HCT116 (cell line): ENCODE results near the gene TP53RK. TPM values are rescaled to one million over a fixed set of nuclear protein-coding genes. Genes with fewer than 3 reads are reported as not detected.

Experiments
- ATAC-seq: fragments of 200-7000 bp; cut with Tn5 transposase; 2 replicates; pipeline ENCODE4 v1.9.1; 2020; ENCODE audit warnings: mild to moderate bottlenecking, moderate library complexity
- BruUV-seq: library from RNA; stranded (reverse); fragments of 400-500 nt; replicated peaks from 2 replicates; lab custom pipeline; 2021; lab: Mats Ljungman, UMichigan
- CTCF ChIA-PET: fragments of 300-600 bp; sonication (Branson Sonifier 250); formaldehyde crosslinking; loops from one replicate; lab custom pipeline; 2021; ENCODE audit warnings: antibody characterized with exemption; lab: Charles Lee
- POLR2A ChIA-PET: fragments of 300-600, 350-600 bp; sonication (Branson Sonifier 250); formaldehyde crosslinking; loops from one replicate; lab custom pipeline; 2021; ENCODE audit warnings: antibody characterized with exemption; lab: Charles Lee
- RAD21 ChIA-PET, 2 experiments: fragments of 300-600 bp; sonication (Branson Sonifier 250); formaldehyde crosslinking; loops; one replicate each; lab custom pipeline; 2023; ENCODE audit warnings: low total read pairs in 2 of 2; ENCODE audit not compliant: uncharacterized antibody in 2 of 2, unreplicated experiment in 2 of 2, low non-redundant PET in 1 of 2; lab: Charles Lee
- DNase-seq: peaks from one replicate; pipeline ENCODE4 v3.0.0-alpha.2; 2010; ENCODE audit warnings: low read depth, low spot score
- H2AFZ ChIP-seq: fragments of 200-600 bp; shearing (Covaris generic), sonication (generic); 2 replicates; pipeline ENCODE4 v1.6.1; 2017; ENCODE audit warnings: low read depth, mixed run types, mixed read lengths, antibody characterized with exemption, low read length; ENCODE audit not compliant: poor library complexity, severe bottlenecking
- H3K27ac ChIP-seq: 2 replicates; pipeline ENCODE4 v1.5.1; 2012; ENCODE audit warnings: low read depth, low read length
- H3K27me3 ChIP-seq: fragments of 200-600 bp; sonication (generic); 2 replicates; pipeline ENCODE4 v1.6.1; 2016; ENCODE audit warnings: mixed run types, low read length, mixed read lengths; ENCODE audit not compliant: insufficient read depth
- H3K36me3 ChIP-seq, 2 experiments: fragments of 200-500 bp in 1 of 2; fragments of 200-600 bp in 1 of 2; sonication (Bioruptor generic) in 1 of 2; sonication (generic) in 1 of 2; 2 replicates each; pipeline versions ENCODE4 v1.5.1 to v1.6.1; 2014 to 2016; ENCODE audit warnings: low read length in 2 of 2, inconsistent platforms in 1 of 2, mixed read lengths in 1 of 2, mixed run types in 1 of 2; ENCODE audit not compliant: insufficient read depth in 2 of 2, control insufficient read depth in 1 of 2
- H3K4me1 ChIP-seq, 2 experiments: fragments of 200-600 bp in 1 of 2; sonication (generic) in 1 of 2; 2 replicates each; pipeline versions ENCODE4 v1.5.1 to v1.6.1; 2012 to 2017; ENCODE audit warnings: low read length in 2 of 2, inconsistent platforms in 1 of 2, mild to moderate bottlenecking in 1 of 2, mixed read lengths in 1 of 2, mixed run types in 1 of 2, moderate library complexity in 1 of 2; ENCODE audit not compliant: insufficient read depth in 2 of 2, control insufficient read depth in 1 of 2
- H3K4me2 ChIP-seq: fragments of 200-600 bp; sonication (generic); 2 replicates; pipeline ENCODE4 v1.6.1; 2017; ENCODE audit warnings: mixed run types, low read length, mixed read lengths
- H3K4me3 ChIP-seq, 2 experiments: fragments of 200-600 bp in 1 of 2; sonication (generic) in 1 of 2; replicated peaks in 1 of 2; 2 replicates each; pipeline ENCODE4 v1.5.1; 2011 to 2016; ENCODE audit warnings: low read length in 2 of 2, control low read depth in 1 of 2, low read depth in 1 of 2, mild to moderate bottlenecking in 1 of 2, mixed read lengths in 1 of 2, mixed run types in 1 of 2
- H3K79me2 ChIP-seq: fragments of 200-600 bp; sonication (generic); 2 replicates; pipeline ENCODE4 v1.6.1; 2017; ENCODE audit warnings: mild to moderate bottlenecking, mixed run types, low read length, moderate library complexity, mixed read lengths; ENCODE audit not compliant: insufficient read depth
- H3K9ac ChIP-seq: fragments of 200-600 bp; sonication (generic); 2 replicates; pipeline ENCODE4 v1.6.1; 2016; ENCODE audit warnings: low read length, mixed read lengths
- H3K9me2 ChIP-seq: fragments of 200-600 bp; sonication (generic), shearing (Covaris generic); 2 replicates; pipeline ENCODE4 v1.6.1; 2017; ENCODE audit warnings: mixed run types, mild to moderate bottlenecking, moderate library complexity; ENCODE audit not compliant: insufficient read depth
- H3K9me3 ChIP-seq, 2 experiments: fragments of 200-500 bp in 1 of 2; fragments of 200-600 bp in 1 of 2; sonication (Bioruptor generic) in 1 of 2; sonication (generic) in 1 of 2; 2 replicates each; pipeline ENCODE4 v1.6.1; 2014 to 2017; ENCODE audit warnings: low read length in 2 of 2, mixed read lengths in 2 of 2, inconsistent platforms in 1 of 2, low read depth in 1 of 2, mild to moderate bottlenecking in 1 of 2, mixed run types in 1 of 2, moderate library complexity in 1 of 2; ENCODE audit not compliant: control insufficient read depth in 1 of 2, insufficient read depth in 1 of 2
- H4K20me1 ChIP-seq: fragments of 200-600 bp; sonication (generic), shearing (Covaris generic); 2 replicates; pipeline ENCODE4 v1.6.1; 2017; ENCODE audit warnings: mixed run types, mild to moderate bottlenecking, moderate library complexity; ENCODE audit not compliant: insufficient read depth
- ELF1 ChIP-seq: IDR thresholded peaks from 2 replicates; pipeline ENCODE4 v1.6.1; 2012; ENCODE audit warnings: low read depth, borderline replicate concordance
- EZH2 ChIP-seq: fragments of 200-600 bp; sonication (generic); IDR thresholded peaks from 2 replicates; pipeline ENCODE4 v1.6.1; 2017; ENCODE audit warnings: antibody characterized with exemption, mixed run types
- EZH2phosphoT487 ChIP-seq: fragments of 200-600 bp; IDR thresholded peaks from 2 replicates; pipeline ENCODE4 v1.6.1; 2018; ENCODE audit warnings: antibody characterized with exemption, borderline replicate concordance
- JUND ChIP-seq: IDR thresholded peaks from 2 replicates; pipeline ENCODE4 v1.6.1; 2012
- POLR2AphosphoS5 ChIP-seq: IDR thresholded peaks from 2 replicates; pipeline ENCODE4 v1.6.1; 2011; ENCODE audit warnings: mild to moderate bottlenecking, low read depth, low read length, moderate library complexity
- SIN3A ChIP-seq: IDR thresholded peaks from 2 replicates; pipeline ENCODE4 v1.6.1; 2012; ENCODE audit warnings: low read depth
- YY1 ChIP-seq: IDR thresholded peaks from 2 replicates; pipeline ENCODE4 v1.6.1; 2011; ENCODE audit warnings: low read length, low read depth, moderate library complexity, mild to moderate bottlenecking; ENCODE audit not compliant: insufficient replicate concordance; ENCODE audit errors: extremely low read depth
- ZNF274 ChIP-seq: fragments of 200-500 bp; sonication (Bioruptor generic); IDR thresholded peaks from 2 replicates; pipeline ENCODE4 v1.6.1; 2014; ENCODE audit warnings: mild to moderate bottlenecking, low read depth, low read length, inconsistent platforms
- intact Hi-C: fragments of 100-400 bp; cut with micrococcal nuclease; formaldehyde crosslinking; loops from 2 replicates; pipeline ENCODE4 v1.10.0; 2022
- total RNA-seq: library from RNA; stranded (reverse); gene quantifications from one replicate; pipeline ENCODE4 v1.2.1, GENCODE V29; 2021; ENCODE audit not compliant: unreplicated experiment
- TF ChIP-seq, protein P1 (sequence below), 3 experiments: fragments of 200-600 bp in 1 of 3; sonication (generic) in 1 of 3; IDR thresholded peaks in 2 of 3; conservative IDR thresholded peaks in 1 of 3; 2 replicates each; pipeline ENCODE4 v1.5.1; 2012 to 2017; ENCODE audit warnings: low read depth in 2 of 3, low read length in 2 of 3, antibody characterized with exemption in 1 of 3, borderline replicate concordance in 1 of 3, control low read depth in 1 of 3, mild to moderate bottlenecking in 1 of 3, mixed read lengths in 1 of 3, mixed run types in 1 of 3, moderate library complexity in 1 of 3; ENCODE audit not compliant: insufficient read depth in 1 of 3
- TF ChIP-seq, protein P2 (sequence below): IDR thresholded peaks from 2 replicates; pipeline ENCODE4 v1.6.1; 2012

The TP53RK gene
- total RNA-seq, 1 experiment from 2014 or later, result 9.2 TPM

DNA sequence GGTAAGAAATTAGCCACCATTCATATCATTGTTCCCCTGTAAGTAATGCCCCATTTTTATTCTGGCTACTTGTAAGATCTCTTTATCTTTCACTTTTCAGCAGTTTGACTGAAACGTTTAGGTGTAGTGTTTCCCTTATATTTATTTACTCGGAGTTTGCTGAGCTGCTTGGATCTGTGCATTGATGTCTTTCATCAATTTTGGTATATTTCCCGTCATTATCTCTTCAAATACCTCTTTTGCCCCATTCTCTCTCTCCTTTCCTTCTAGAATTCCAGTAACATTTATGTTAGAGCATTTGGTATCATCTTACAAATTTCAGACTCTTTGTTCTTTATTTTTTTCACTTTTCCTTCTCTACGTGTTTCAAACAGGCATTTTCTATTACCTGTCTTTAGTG, 28.8 kb downstream of the TP53RK start:
- CTCF ChIA-PET, result no interaction called here
- Histone ChIP-seq H3K27me3 (0 out of 2 replicates have a peak, but pooled peaks cover 5% of the 10 kb centered on the region), H3K79me2 (no peaks in the 10 kb centered on the region), H3K9me2 (no peaks in the 10 kb centered on the region), H3K4me1 (no peaks in the 10 kb centered on the region), H4K20me1 (no peaks in the 10 kb centered on the region), H3K9me3 (peaks cover 0 to 8% of the 10 kb centered on the region in 2 experiments; a peak in 1 of 4 replicates), H3K4me2 (no peak overlapping the region), H3K4me3 (no peak overlapping the region), H2AFZ (no peak overlapping the region), H3K9ac (no peak overlapping the region), H3K36me3 (no peaks in the 10 kb centered on the region), H3K27ac (no peak overlapping the region)
- ATAC-seq (no peak), DNase-seq (no peak)
- RAD21 ChIA-PET, result no interaction called here
- TF ChIP-seq, protein P1, sequence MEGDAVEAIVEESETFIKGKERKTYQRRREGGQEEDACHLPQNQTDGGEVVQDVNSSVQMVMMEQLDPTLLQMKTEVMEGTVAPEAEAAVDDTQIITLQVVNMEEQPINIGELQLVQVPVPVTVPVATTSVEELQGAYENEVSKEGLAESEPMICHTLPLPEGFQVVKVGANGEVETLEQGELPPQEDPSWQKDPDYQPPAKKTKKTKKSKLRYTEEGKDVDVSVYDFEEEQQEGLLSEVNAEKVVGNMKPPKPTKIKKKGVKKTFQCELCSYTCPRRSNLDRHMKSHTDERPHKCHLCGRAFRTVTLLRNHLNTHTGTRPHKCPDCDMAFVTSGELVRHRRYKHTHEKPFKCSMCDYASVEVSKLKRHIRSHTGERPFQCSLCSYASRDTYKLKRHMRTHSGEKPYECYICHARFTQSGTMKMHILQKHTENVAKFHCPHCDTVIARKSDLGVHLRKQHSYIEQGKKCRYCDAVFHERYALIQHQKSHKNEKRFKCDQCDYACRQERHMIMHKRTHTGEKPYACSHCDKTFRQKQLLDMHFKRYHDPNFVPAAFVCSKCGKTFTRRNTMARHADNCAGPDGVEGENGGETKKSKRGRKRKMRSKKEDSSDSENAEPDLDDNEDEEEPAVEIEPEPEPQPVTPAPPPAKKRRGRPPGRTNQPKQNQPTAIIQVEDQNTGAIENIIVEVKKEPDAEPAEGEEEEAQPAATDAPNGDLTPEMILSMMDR (IDR thresholded peaks at IDR 0.05 in 2 of 3, conservative IDR thresholded peaks at IDR 0.05 in 1 of 3; ENCODE audit: borderline replicate concordance in 1 of 3, insufficient read depth in 1 of 3, low read depth in 2 of 3, low read length in 2 of 3), result no peak
- TF ChIP-seq YY1, result no peak
- no peak for TF ChIP-seq JUND
- TF ChIP-seq EZH2, result no peak
- no peak for TF ChIP-seq ZNF274
- no peak for TF ChIP-seq POLR2AphosphoS5
- TF ChIP-seq ELF1, result no peak
- TF ChIP-seq SIN3A, result no peak
- TF ChIP-seq, protein P2, sequence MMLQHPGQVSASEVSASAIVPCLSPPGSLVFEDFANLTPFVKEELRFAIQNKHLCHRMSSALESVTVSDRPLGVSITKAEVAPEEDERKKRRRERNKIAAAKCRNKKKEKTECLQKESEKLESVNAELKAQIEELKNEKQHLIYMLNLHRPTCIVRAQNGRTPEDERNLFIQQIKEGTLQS, result no peak
- TF ChIP-seq EZH2phosphoT487, result no peak
- intact Hi-C loops, result no loop called here
- BruUV-seq, result no TSS peak
- POLR2A ChIA-PET, result no interaction called here
